Astrocyte of the hippocampus (primary cell): Measurements from ENCODE around the gene TJP2.
A peak's percentile ranks its signal among the peaks of the same experiment; 100 is the strongest.
"Not testable (repeated sequence)": the region's sequence is repeated elsewhere in the genome, so short reads cannot be mapped to it uniquely, and the experiment has no call there.

Source experiments
- DNase-seq: peaks from one replicate; pipeline ENCODE4 v3.0.0; 2011; ENCODE audit warnings: low read depth, low spot score

TJP2 gene

DNA sequence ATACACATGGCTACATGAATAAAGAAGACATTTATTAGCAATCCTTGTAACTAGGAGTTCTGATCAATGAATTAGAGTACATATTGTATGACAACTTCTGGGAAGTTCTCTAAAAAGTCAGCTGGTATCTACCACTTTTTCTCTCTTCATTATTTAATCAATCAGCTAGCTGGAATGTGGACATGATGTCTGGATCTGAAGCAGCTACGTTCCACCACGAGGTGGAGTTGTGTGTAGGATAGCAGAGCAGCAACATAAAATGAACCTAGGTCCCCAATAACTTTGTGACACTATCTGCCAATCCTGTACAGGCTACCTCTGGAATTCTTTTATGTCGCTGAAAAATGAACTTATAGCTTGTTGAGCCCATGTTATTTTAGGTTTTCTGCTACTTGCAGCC is 118.0 kb downstream of the TJP2 start:
- DNase-seq, result no peak

GRCh38 chr9:69293156-69293555 is 119.1 kb downstream of the TJP2 start:
- DNase-seq, result no peak

GRCh38 chr9:69295872-69296552 is 121.9 kb downstream of the TJP2 start:
- no peak for DNase-seq

DNA sequence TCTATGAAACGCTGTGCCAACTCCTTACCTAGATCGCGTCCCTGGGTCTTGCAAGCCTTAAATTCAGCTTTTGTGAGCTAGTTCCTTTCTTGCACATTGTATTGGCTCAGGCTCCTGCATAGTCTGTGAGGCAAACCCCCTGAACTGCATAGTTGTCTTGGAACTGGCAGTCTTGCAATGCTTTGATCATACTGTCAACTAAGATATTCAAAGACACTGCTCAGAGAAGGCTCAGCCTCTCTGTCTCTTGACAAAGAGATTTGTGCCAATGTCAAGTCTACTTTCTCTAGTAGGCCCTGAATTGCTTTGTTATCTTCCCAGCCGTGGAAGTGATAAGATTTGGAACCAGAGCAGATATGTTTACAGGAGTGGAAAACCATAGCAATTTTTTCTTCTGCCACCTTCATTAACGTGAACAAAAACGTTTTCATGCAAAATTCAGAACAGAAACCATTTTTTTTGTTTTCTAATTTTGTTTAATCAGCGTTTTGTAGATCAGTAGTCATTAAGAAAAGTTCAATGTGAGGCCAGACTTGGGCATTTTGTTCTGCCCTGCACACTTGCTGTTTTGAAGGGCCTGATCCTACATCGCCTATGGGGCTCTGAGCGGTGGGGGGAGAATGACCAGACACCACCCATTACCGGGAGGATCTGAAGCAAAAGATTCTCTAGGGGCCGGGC is 123.4 kb downstream of the TJP2 start:
- DNase-seq, result no peak

DNA sequence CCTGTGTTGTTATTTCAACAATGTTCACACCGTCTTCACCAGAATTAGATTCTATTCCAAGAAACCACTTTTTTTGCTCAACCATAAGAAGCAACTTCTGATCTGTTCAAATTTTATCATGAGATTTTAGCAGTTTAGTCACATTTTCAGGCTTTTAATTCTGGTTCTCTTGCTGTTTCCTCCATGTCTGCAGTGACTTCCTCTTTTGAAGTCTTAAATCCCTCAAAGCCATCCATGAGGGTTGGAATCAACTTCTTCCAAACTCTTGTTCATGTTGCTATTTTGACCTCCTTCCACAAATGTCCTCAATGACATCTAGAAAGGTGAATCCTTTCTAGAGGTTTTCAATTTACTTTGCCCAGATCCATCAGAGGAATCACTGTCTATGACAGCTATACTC is 125.2 kb downstream of the TJP2 start:
- DNase-seq, result no peak

DNA sequence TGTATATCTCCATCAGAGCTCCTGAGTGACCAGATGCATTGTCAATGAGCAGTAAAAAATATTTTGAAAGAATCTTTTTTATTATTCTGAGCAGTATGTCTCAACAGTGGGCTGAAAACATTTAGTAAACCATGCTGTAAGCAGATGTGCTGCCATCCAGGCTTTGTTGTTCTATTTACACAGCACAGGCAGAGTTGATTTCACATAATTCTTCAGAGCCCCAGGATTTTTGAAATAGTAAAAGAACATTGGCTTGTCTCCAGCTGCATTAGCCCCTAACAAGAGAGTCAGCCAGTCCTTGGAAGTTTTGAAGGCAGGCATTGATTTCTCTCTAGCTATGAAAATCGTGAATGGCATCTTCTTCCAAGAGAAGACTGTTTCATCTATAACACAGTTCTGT is 125.7 kb downstream of the TJP2 start:
- no peak for DNase-seq

GRCh38 chr9:69303331-69303730 is 129.3 kb downstream of the TJP2 start:
- DNase-seq, result no peak

DNA sequence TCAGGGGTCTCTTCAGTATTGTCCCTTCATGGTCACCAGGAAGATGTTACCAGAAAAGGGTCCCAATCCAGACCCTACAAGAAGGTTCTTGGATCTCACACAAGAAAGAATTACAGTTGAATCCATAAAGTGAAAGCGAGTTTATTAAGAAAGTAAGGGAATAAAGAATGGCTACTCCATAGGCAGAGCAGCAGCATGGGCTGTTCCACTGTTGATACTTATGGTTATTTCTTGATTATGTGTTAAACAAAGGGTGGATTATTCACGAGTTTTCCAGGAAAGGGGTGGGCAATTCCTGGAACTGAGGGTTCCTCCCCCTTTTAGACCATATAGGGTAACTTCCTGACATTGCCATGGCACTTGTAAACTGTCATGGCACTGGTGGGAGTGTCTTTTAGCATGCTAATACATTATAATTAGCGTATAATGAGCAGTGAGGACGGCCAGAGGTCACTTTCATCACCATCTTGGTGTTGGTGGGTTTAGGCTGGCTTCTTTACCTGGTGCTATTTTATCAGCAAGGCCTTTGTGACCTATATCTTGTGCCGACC is 132.9 kb downstream of the TJP2 start:
- not testable (repeated sequence) for DNase-seq

GRCh38 chr9:69307446-69308205 is 133.5 kb downstream of the TJP2 start:
- peak; percentile 95 for DNase-seq

DNA sequence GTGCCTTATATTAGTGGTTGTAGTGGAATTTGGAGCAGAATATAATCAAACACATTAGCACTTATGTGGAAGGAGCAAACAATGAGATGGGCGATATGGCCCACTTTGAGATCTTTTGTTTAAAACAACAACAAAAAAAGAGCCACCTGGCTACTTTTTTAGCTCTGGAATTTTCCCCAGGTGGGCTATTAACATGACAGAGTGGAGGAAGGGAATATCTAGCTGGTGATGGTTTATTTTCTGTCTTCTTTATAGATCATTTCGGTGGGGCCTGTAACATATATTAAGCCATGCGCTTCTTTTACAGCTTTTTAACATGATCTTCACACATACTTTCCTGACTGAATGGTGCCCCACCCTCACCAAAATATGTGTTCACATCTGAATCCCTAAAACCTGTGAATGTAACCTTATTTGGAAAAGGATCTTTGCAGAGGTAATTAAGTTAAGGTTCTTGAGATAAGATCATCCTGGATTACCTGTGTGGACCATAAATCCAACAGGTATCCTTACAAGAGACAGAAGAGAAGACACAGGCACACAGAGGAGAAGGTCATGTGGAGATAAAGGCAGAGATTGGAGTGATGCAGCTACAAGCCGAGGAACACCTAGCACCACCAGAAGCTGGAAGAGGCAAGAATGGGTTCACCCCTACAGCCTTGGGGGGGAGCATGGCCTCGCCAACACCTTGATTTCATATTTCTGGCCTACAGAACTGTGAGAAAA is 134.3 kb downstream of the TJP2 start:
- no peak for DNase-seq

GRCh38 chr9:69313175-69313574 is 139.1 kb downstream of the TJP2 start:
- no peak for DNase-seq

- no peak for DNase-seq
Observed at GRCh38 chr9:69314547-69314946, 140.5 kb downstream of the TJP2 start.

DNA sequence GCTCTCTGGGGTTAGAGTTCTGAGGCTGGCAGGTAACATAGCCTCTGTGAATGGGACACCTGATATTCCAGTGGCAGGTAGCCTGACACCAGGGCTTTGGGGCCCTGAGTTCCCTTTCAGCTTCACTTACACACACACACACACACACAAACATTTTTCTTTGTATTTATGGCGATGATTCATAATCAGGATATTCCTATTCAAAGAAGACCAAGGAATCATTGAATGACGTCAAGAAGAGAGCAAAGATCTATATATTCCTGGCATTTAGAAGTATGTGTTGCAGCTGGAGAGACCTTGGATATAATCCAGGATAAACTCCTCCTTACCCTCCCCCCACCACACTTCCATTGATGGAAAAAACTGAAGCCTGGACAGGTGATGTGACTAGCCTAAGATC is 143.0 kb downstream of the TJP2 start:
- DNase-seq, result no peak

DNA sequence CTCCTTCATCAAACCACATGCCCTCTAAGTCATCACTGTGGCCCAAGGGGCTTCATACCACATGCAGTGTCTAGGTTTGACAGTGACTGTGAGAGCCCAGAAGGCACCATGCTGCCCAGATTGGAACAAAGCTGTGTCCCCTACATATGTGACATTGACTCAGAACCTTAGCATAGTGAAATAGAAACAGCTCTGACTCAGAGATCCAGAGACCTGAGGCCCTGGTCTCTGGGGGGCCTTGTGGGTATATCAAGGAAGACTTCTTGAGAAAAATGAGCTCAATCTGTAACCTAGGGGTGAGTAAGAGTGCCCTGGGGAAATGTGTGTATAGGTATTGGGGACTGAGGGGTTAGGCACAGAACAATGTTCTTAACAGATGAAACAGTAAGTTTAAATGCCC is 143.8 kb downstream of the TJP2 start:
- no peak for DNase-seq

- DNase-seq, result no peak
Observed at GRCh38 chr9:69319324-69320025, 145.4 kb downstream of the TJP2 start.

DNA sequence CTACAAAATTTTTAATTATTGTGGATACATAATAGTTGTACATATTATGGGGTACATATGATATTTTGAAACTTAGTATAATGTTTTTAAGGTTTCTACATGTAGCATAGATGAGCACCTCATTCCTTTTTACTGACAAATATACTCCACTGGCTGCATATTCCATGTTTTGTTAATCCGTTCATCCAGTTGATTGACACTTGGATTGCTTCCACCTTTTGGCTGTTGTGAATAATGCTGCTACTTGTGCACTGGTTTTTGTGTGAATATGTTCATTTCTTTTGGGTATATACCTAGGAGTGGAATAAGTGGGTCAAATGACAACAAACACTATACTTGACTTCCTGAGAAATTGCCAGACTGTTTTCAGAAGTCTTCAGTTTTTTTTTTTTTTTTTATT is 148.2 kb downstream of the TJP2 start:
- peak; percentile 29 for DNase-seq

DNA sequence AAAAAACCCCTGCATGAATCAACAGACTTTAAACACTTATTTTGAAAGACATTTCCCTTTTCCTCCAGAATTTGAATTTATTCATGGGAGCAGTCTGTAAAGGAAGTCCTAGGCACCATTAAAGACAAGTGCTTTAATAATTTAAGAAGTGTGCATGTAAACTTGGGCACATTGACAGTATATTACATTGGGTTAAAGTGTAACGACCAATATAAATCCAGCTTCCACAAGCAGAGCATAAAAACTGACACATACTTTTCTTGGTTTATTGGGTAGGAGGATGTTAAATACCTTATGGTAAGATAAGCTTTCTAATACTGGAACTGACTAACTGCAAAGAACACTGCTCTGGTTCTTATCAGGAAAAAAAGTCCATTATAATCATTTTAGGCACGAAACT is 149.8 kb downstream of the TJP2 start:
- no peak for DNase-seq
